ENCODE data around the gene RBMS1. TPM values are rescaled to one million over a fixed set of nuclear protein-coding genes. Genes with fewer than 3 reads are reported as not detected.

RBMS1 gene
- total and polyA plus RNA-seq, 2 of the 13 experiments (the other 11 are each of a cell fraction or from before 2014, with no cell fraction given), result 55.5 to 110 TPM

GRCh38 chr2:160492401-160493226, 993 bp downstream of the RBMS1 start (continued):
- TF ChIP-seq THAP9 (CRISPR knock-in tag; IDR thresholded peaks at IDR 0.05; ENCODE audit: borderline replicate concordance) (no peak), ZNF275 (CRISPR knock-in tag; IDR thresholded peaks at IDR 0.05; ENCODE audit: borderline replicate concordance) (peak; percentile 54; the same call in 1 of the 2 replicates), MEIS2 (CRISPR knock-in tag; IDR thresholded peaks at IDR 0.05) (peak; percentile 65), NCOA1 (CRISPR knock-in tag; IDR thresholded peaks at IDR 0.05) (peak; percentile 88), ZNF792 (CRISPR knock-in tag; IDR thresholded peaks at IDR 0.05) (no peak), CBX5 (CRISPR knock-in tag; IDR thresholded peaks at IDR 0.05; ENCODE audit: borderline replicate concordance) (peak; percentile 31; the same call in 1 of the 2 replicates), ZNF136 (CRISPR knock-in tag; IDR thresholded peaks at IDR 0.05; ENCODE audit: low read depth) (peak; percentile 36; the same call in 1 of the 2 replicates), KAT2B (IDR thresholded peaks at IDR 0.05; ENCODE audit: borderline replicate concordance, low read depth, low read length) (peak; percentile 91), FOXO1 (CRISPR knock-in tag; IDR thresholded peaks at IDR 0.05) (peak; percentile 85), CC2D1A (CRISPR knock-in tag; IDR thresholded peaks at IDR 0.05) (no peak), GFI1 (CRISPR knock-in tag; IDR thresholded peaks at IDR 0.05; ENCODE audit: borderline replicate concordance) (peak; percentile 93), ZFP82 (CRISPR knock-in tag; IDR thresholded peaks at IDR 0.05; ENCODE audit: borderline replicate concordance) (no peak; the same call in 1 of the 2 replicates), ZNF124 (CRISPR knock-in tag; IDR thresholded peaks at IDR 0.05) (no peak; the same call in 1 of the 2 replicates), ZNF619 (CRISPR knock-in tag; IDR thresholded peaks at IDR 0.05) (no peak), KDM2A (CRISPR knock-in tag; IDR thresholded peaks at IDR 0.05; ENCODE audit: borderline replicate concordance, low read depth) (peak; percentile 88), U2AF2 (IDR thresholded peaks at IDR 0.05; ENCODE audit: low read depth, low read length) (no peak), CCAR2 (optimal IDR thresholded peaks at IDR 0.05; ENCODE audit: low read depth, low read length) (no peak), ZFP1 (CRISPR knock-in tag; IDR thresholded peaks at IDR 0.05) (peak; percentile 62; the same call in 1 of the 2 replicates), NFE2L2 (IDR thresholded peaks at IDR 0.05; ENCODE audit: low read length) (no peak), ZNF3 (CRISPR knock-in tag; IDR thresholded peaks at IDR 0.05) (peak; percentile 99), FOXP1 (IDR thresholded peaks at IDR 0.05) (peak; percentile 61), FOXP1 (CRISPR knock-in tag; IDR thresholded peaks at IDR 0.05) (peak; percentile 92), ZNF292 (CRISPR knock-in tag; IDR thresholded peaks at IDR 0.05; ENCODE audit: borderline replicate concordance, low read depth) (no peak), ZNF510 (CRISPR knock-in tag; IDR thresholded peaks at IDR 0.05; ENCODE audit: low read depth) (0 out of 2 replicates have a peak, but pooled peaks have one; percentile 28), AGO2 (optimal IDR thresholded peaks at IDR 0.05; ENCODE audit: low read depth, low read length) (peak; percentile 94), PCBP2 (optimal IDR thresholded peaks at IDR 0.05; ENCODE audit: low read depth, low read length, poor library complexity, severe bottlenecking) (no peak), PHF8 (CRISPR knock-in tag; IDR thresholded peaks at IDR 0.05) (peak; percentile 73), IKZF4 (CRISPR knock-in tag; IDR thresholded peaks at IDR 0.05; ENCODE audit: borderline replicate concordance, low read depth, not compliant biosample characterization) (no peak), SAFB2 (CRISPR knock-in tag; IDR thresholded peaks at IDR 0.05; ENCODE audit: borderline replicate concordance, low read depth) (no peak)

Measured in HepG2 (cell line).